ACC112 (cell line): Measurements from ENCODE around the gene TCF12.

Source experiments
- H2AFZ ChIP-seq: fragments of 200-600 bp; sonication (generic); one replicate; pipeline ENCODE4 v1.6.0; 2017; ENCODE audit warnings: antibody characterized with exemption, low read length; ENCODE audit not compliant: unreplicated experiment
- H3K27ac ChIP-seq: fragments of 200-600 bp; sonication (generic); 2 replicates; pipeline ENCODE4 v1.5.1; 2014; ENCODE audit warnings: low read depth, mild to moderate bottlenecking, antibody characterized with exemption, low read length, moderate library complexity
- H3K27me3 ChIP-seq: fragments of 200-600 bp; sonication (generic); 2 replicates; pipeline ENCODE4 v1.6.1; 2014; ENCODE audit warnings: mild to moderate bottlenecking, antibody characterized with exemption, low read length, moderate library complexity, mixed read lengths; ENCODE audit not compliant: insufficient read depth
- H3K36me3 ChIP-seq: fragments of 200-600 bp; sonication (generic); 2 replicates; pipeline ENCODE4 v1.6.1; 2016; ENCODE audit warnings: mild to moderate bottlenecking, antibody characterized with exemption, low read length, moderate library complexity, mixed read lengths; ENCODE audit not compliant: insufficient read depth
- H3K4me1 ChIP-seq: fragments of 200-600 bp; sonication (generic); one replicate; pipeline ENCODE4 v1.6.1; 2016; ENCODE audit warnings: low read length, mixed read lengths; ENCODE audit not compliant: insufficient read depth, unreplicated experiment, control insufficient read depth
- H3K4me3 ChIP-seq: fragments of 200-600 bp; sonication (generic); 2 replicates; pipeline ENCODE4 v1.5.1; 2014; ENCODE audit warnings: mild to moderate bottlenecking, low read depth, low read length
- H3K79me2 ChIP-seq: fragments of 200-600 bp; sonication (generic); one replicate; pipeline ENCODE4 v1.6.0; 2016; ENCODE audit warnings: low read length; ENCODE audit not compliant: control insufficient read depth, unreplicated experiment, insufficient read depth

TCF12 gene

GRCh38 chr15:56887782-56888438, 30.5 kb upstream of the TCF12 start:
- Histone ChIP-seq H3K36me3 (no peaks in the 10 kb centered on the region), H3K27me3 (no peaks in the 10 kb centered on the region), H3K4me3 (peak overlapping the region; percentile 82), H2AFZ (peak overlapping the region; percentile 92), H3K79me2 (no peaks in the 10 kb centered on the region), H3K27ac (peak overlapping the region; percentile 84), H3K4me1 (peaks cover 10% of the 10 kb centered on the region)

GRCh38 chr15:56890038-56890437, 28.4 kb upstream of the TCF12 start:
- Histone ChIP-seq H3K4me3 (no peak overlapping the region), H3K27me3 (no peaks in the 10 kb centered on the region), H3K79me2 (no peaks in the 10 kb centered on the region), H3K27ac (no peak overlapping the region), H3K36me3 (no peaks in the 10 kb centered on the region), H2AFZ (no peak overlapping the region), H3K4me1 (peaks cover 10% of the 10 kb centered on the region)

- H3K36me3 ChIP-seq, result no peaks in the 10 kb centered on the region
- H3K4me1 ChIP-seq, result peaks cover 7% of the 10 kb centered on the region
- H2AFZ ChIP-seq, result no peak overlapping the region
- H3K27me3 ChIP-seq, result no peaks in the 10 kb centered on the region
- H3K27ac ChIP-seq, result no peak overlapping the region
- H3K4me3 ChIP-seq, result no peak overlapping the region
- H3K79me2 ChIP-seq, result no peaks in the 10 kb centered on the region
These were observed 26.5 kb upstream of the TCF12 start for GRCh38 chr15:56891852-56892440.

GRCh38 chr15:56892659-56893363, 25.6 kb upstream of the TCF12 start:
- Histone ChIP-seq H3K4me3 (no peak overlapping the region), H2AFZ (no peak overlapping the region), H3K36me3 (no peaks in the 10 kb centered on the region), H3K27ac (no peak overlapping the region), H3K79me2 (no peaks in the 10 kb centered on the region), H3K27me3 (no peaks in the 10 kb centered on the region), H3K4me1 (peaks cover 4% of the 10 kb centered on the region)

GRCh38 chr15:56893364-56893678, 25.1 kb upstream of the TCF12 start:
- H3K4me3 ChIP-seq, result no peak overlapping the region
- no peaks in the 10 kb centered on the region for H3K79me2 ChIP-seq
- H3K36me3 ChIP-seq, result no peaks in the 10 kb centered on the region
- no peaks in the 10 kb centered on the region for H3K4me1 ChIP-seq
- H2AFZ ChIP-seq, result no peak overlapping the region
- no peaks in the 10 kb centered on the region for H3K27me3 ChIP-seq
- H3K27ac ChIP-seq, result no peak overlapping the region

- Histone ChIP-seq H3K36me3 (no peaks in the 10 kb centered on the region), H3K27ac (no peak overlapping the region), H3K4me1 (no peaks in the 10 kb centered on the region), H3K4me3 (no peak overlapping the region), H2AFZ (no peak overlapping the region), H3K79me2 (no peaks in the 10 kb centered on the region), H3K27me3 (no peaks in the 10 kb centered on the region)
These were observed 23.8 kb upstream of the TCF12 start for GRCh38 chr15:56894601-56895000.

GRCh38 chr15:56901931-56902330, 16.5 kb upstream of the TCF12 start:
- Histone ChIP-seq H3K4me3 (no peak overlapping the region), H3K4me1 (peaks cover 4% of the 10 kb centered on the region), H3K36me3 (no peaks in the 10 kb centered on the region), H3K27ac (no peak overlapping the region), H3K27me3 (no peaks in the 10 kb centered on the region), H3K79me2 (no peaks in the 10 kb centered on the region), H2AFZ (no peak overlapping the region)

- Histone ChIP-seq H3K36me3 (no peaks in the 10 kb centered on the region), H3K4me1 (peaks cover 13% of the 10 kb centered on the region), H2AFZ (peak overlapping the region; percentile 86), H3K4me3 (peak overlapping the region; percentile 38), H3K27ac (no peak overlapping the region), H3K79me2 (no peaks in the 10 kb centered on the region), H3K27me3 (no peaks in the 10 kb centered on the region)
These were observed 11.7 kb upstream of the TCF12 start for GRCh38 chr15:56906766-56907165.

GRCh38 chr15:56910801-56911200, 7.6 kb upstream of the TCF12 start:
- no peak overlapping the region for H3K27ac ChIP-seq
- H3K36me3 ChIP-seq, result peaks cover 2% of the 10 kb centered on the region
- H2AFZ ChIP-seq, result no peak overlapping the region
- no peak overlapping the region for H3K4me3 ChIP-seq
- H3K4me1 ChIP-seq, result peaks cover 16% of the 10 kb centered on the region
- H3K27me3 ChIP-seq, result no peaks in the 10 kb centered on the region
- H3K79me2 ChIP-seq, result no peaks in the 10 kb centered on the region

- H3K79me2 ChIP-seq, result peaks cover 13% of the 10 kb centered on the region
- no peaks in the 10 kb centered on the region for H3K27me3 ChIP-seq
- no peak overlapping the region for H2AFZ ChIP-seq
- H3K27ac ChIP-seq, result no peak overlapping the region
- H3K4me1 ChIP-seq, result peaks cover 12% of the 10 kb centered on the region
- no peak overlapping the region for H3K4me3 ChIP-seq
- peaks cover 5% of the 10 kb centered on the region for H3K36me3 ChIP-seq
These were observed 5.2 kb upstream of the TCF12 start for GRCh38 chr15:56913241-56913640.

GRCh38 chr15:56913670-56914069, 4.8 kb upstream of the TCF12 start:
- Histone ChIP-seq H3K27me3 (no peaks in the 10 kb centered on the region), H3K36me3 (peaks cover 5% of the 10 kb centered on the region), H2AFZ (no peak overlapping the region), H3K4me3 (no peak overlapping the region), H3K27ac (no peak overlapping the region), H3K4me1 (peaks cover 12% of the 10 kb centered on the region), H3K79me2 (peaks cover 15% of the 10 kb centered on the region)
